ENCODE results near the gene RAG2.

DNA sequence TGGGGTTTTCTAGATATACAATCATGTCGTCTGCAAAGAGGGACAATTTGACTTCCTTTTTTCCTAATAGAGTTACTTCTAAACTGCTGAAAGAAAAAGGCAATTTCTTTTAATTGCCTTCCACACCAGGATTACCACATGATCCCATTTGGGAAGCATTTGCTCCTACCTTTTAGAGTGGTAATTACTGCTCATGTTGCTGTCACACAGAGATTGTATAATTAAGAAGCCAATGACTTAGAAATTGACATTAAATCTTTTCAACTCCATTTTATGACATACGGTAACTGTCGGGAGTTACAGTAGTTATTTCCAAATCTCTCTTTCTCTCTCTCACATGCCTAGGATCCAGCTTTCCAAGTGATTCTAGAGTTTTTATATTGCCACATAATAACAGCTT is 17.8 kb upstream of the RAG2 start:
- TF ChIP-seq, protein P1, sequence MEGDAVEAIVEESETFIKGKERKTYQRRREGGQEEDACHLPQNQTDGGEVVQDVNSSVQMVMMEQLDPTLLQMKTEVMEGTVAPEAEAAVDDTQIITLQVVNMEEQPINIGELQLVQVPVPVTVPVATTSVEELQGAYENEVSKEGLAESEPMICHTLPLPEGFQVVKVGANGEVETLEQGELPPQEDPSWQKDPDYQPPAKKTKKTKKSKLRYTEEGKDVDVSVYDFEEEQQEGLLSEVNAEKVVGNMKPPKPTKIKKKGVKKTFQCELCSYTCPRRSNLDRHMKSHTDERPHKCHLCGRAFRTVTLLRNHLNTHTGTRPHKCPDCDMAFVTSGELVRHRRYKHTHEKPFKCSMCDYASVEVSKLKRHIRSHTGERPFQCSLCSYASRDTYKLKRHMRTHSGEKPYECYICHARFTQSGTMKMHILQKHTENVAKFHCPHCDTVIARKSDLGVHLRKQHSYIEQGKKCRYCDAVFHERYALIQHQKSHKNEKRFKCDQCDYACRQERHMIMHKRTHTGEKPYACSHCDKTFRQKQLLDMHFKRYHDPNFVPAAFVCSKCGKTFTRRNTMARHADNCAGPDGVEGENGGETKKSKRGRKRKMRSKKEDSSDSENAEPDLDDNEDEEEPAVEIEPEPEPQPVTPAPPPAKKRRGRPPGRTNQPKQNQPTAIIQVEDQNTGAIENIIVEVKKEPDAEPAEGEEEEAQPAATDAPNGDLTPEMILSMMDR (IDR thresholded peaks at IDR 0.05), result no peak
- no peak for TF ChIP-seq POLR2A (IDR thresholded peaks at IDR 0.05)

All from thyroid gland (tissue), 4 donors.